GM21619 (cell line): ENCODE data around the gene NCMAP.

ENCODE experiments used
- ATAC-seq: cut with Tn5 transposase; IDR thresholded peaks from one replicate; pipeline ENCODE4 v1.9.1; 2021; ENCODE audit not compliant: unreplicated experiment

The NCMAP gene

GRCh38 chr1:24570265-24571125 is 14.6 kb downstream of the NCMAP start:
- ATAC-seq: no peak

- no peak for ATAC-seq
These were observed 16.4 kb downstream of the NCMAP start for GRCh38 chr1:24572301-24572700.

GRCh38 chr1:24575905-24576587 is 20.2 kb downstream of the NCMAP start:
- ATAC-seq: no peak

GRCh38 chr1:24578846-24579245 is 23.0 kb downstream of the NCMAP start:
- ATAC-seq: no peak

- no peak for ATAC-seq
These were observed 24.9 kb downstream of the NCMAP start for GRCh38 chr1:24580756-24581155.

- ATAC-seq: no peak
These were observed 28.3 kb downstream of the NCMAP start for GRCh38 chr1:24584171-24584647.

GRCh38 chr1:24586119-24586518 is 30.2 kb downstream of the NCMAP start:
- ATAC-seq: no peak

GRCh38 chr1:24586970-24587820 is 31.3 kb downstream of the NCMAP start:
- ATAC-seq: no peak

- no peak for ATAC-seq
These were observed 32.7 kb downstream of the NCMAP start for GRCh38 chr1:24588573-24588972.

GRCh38 chr1:24589200-24589599 is 33.3 kb downstream of the NCMAP start:
- ATAC-seq: no peak

GRCh38 chr1:24591781-24592180 is 35.9 kb downstream of the NCMAP start:
- no peak for ATAC-seq

GRCh38 chr1:24594328-24594598 is 38.4 kb downstream of the NCMAP start:
- ATAC-seq: no peak

- ATAC-seq: no peak
These were observed 40.6 kb downstream of the NCMAP start for GRCh38 chr1:24596401-24596880.

GRCh38 chr1:24599265-24599664 is 43.4 kb downstream of the NCMAP start:
- ATAC-seq: no peak

GRCh38 chr1:24600551-24600950 is 44.7 kb downstream of the NCMAP start:
- ATAC-seq: no peak

- ATAC-seq: no peak
These were observed 49.8 kb downstream of the NCMAP start for GRCh38 chr1:24605534-24606295.

- ATAC-seq: no peak
These were observed 50.4 kb downstream of the NCMAP start for GRCh38 chr1:24606296-24606605.

- ATAC-seq: no peak
These were observed 50.7 kb downstream of the NCMAP start for GRCh38 chr1:24606621-24607020.

GRCh38 chr1:24609949-24610517 is 54.1 kb downstream of the NCMAP start:
- ATAC-seq: no peak

GRCh38 chr1:24619376-24619775 is 63.5 kb downstream of the NCMAP start:
- no peak for ATAC-seq

- no peak for ATAC-seq
These were observed 64.8 kb downstream of the NCMAP start for GRCh38 chr1:24620678-24621077.
